HG02885 (cell line): ENCODE measurements around the gene ATP5MC2.
"Not testable (repeated sequence)": the region's sequence is repeated elsewhere in the genome, so short reads cannot be mapped to it uniquely, and the experiment has no call there.

Experiments
- ATAC-seq: cut with Tn5 transposase; IDR thresholded peaks from one replicate; pipeline ENCODE4 v1.9.1; 2021; ENCODE audit warnings: mild to moderate bottlenecking; ENCODE audit not compliant: unreplicated experiment, poor library complexity

Gene ATP5MC2

GRCh38 chr12:53675701-53676607, at the start of gene ATP5MC2:
Gene ATP5MC2 (minus strand): TSS chr12:53676083. CDS start chr12:53672614, 3,469 bp downstream.
- ATAC-seq: peak; percentile 97

GRCh38 chr12:53722450-53723041, 46.7 kb upstream of the ATP5MC2 start:
- ATAC-seq: no peak

GRCh38 chr12:53720946-53721345, 45.1 kb upstream of the ATP5MC2 start:
- no peak for ATAC-seq

GRCh38 chr12:53719649-53720048, 43.8 kb upstream of the ATP5MC2 start:
- no peak for ATAC-seq

- not testable (repeated sequence) for ATAC-seq
Measured at GRCh38 chr12:53718567-53718966, 42.7 kb upstream of the ATP5MC2 start.

- ATAC-seq: no peak
Measured at GRCh38 chr12:53717319-53717718, 41.4 kb upstream of the ATP5MC2 start.

- ATAC-seq: no peak
Measured at GRCh38 chr12:53714004-53714403, 38.1 kb upstream of the ATP5MC2 start.

- no peak for ATAC-seq
Measured at GRCh38 chr12:53713516-53713915, 37.6 kb upstream of the ATP5MC2 start.

- no peak for ATAC-seq
Measured at GRCh38 chr12:53712059-53712643, 36.3 kb upstream of the ATP5MC2 start.

GRCh38 chr12:53710091-53710490, 34.2 kb upstream of the ATP5MC2 start:
- no peak for ATAC-seq

- no peak for ATAC-seq
Measured at GRCh38 chr12:53709671-53710070, 33.8 kb upstream of the ATP5MC2 start.

GRCh38 chr12:53706080-53706479, 30.2 kb upstream of the ATP5MC2 start:
- no peak for ATAC-seq

GRCh38 chr12:53703756-53704155, 27.9 kb upstream of the ATP5MC2 start:
- ATAC-seq: no peak

GRCh38 chr12:53701518-53702264, 25.8 kb upstream of the ATP5MC2 start:
- ATAC-seq: peak; percentile 61

GRCh38 chr12:53700567-53700966, 24.7 kb upstream of the ATP5MC2 start:
- ATAC-seq: no peak

- ATAC-seq: no peak
Measured at GRCh38 chr12:53699678-53700025, 23.8 kb upstream of the ATP5MC2 start.

- ATAC-seq: no peak
Measured at GRCh38 chr12:53698948-53699677, 23.2 kb upstream of the ATP5MC2 start.

- no peak for ATAC-seq
Measured at GRCh38 chr12:53696655-53697331, 20.9 kb upstream of the ATP5MC2 start.

GRCh38 chr12:53696285-53696654, 20.4 kb upstream of the ATP5MC2 start:
- no peak for ATAC-seq
